Measurements from ENCODE around the gene SCAP.

DNA sequence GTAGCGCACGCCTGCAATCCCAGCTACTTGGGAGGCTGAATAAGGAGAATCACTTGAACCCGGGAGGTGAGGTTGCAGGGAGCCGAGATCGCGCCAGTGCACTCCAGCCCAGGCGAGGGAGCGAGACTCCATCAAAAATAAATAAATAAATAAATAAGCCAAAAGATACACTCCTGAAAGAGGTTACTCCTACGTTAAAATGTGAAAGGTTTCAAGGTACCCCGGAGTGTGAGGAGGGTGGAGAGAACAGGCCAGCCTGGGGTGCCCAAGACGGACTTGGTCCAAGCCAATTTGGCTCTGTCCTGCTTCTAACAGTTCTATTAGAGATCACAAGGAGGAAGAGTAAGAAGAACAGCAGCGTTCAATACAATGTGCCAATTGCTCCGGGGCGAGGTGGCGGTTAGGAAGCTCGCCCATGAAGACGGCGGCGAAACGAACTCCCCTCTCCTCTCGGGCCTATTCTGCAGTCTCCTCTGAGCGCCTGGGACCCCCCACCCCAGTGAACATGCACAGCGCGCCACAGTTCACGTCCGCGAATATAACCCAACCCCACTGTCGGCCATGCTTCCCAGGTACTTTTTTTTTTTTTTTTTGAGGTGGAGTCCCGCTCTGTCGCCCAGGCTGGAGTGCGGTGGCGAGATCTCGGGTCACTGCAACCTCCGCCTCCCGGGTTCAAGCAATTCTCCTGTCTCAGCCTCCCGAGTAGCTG is 36.8 kb upstream of the SCAP start:
- TF ChIP-seq, protein P1, sequence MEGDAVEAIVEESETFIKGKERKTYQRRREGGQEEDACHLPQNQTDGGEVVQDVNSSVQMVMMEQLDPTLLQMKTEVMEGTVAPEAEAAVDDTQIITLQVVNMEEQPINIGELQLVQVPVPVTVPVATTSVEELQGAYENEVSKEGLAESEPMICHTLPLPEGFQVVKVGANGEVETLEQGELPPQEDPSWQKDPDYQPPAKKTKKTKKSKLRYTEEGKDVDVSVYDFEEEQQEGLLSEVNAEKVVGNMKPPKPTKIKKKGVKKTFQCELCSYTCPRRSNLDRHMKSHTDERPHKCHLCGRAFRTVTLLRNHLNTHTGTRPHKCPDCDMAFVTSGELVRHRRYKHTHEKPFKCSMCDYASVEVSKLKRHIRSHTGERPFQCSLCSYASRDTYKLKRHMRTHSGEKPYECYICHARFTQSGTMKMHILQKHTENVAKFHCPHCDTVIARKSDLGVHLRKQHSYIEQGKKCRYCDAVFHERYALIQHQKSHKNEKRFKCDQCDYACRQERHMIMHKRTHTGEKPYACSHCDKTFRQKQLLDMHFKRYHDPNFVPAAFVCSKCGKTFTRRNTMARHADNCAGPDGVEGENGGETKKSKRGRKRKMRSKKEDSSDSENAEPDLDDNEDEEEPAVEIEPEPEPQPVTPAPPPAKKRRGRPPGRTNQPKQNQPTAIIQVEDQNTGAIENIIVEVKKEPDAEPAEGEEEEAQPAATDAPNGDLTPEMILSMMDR (tag by site-specific recombination; IDR thresholded peaks at IDR 0.05): no peak
- TF ChIP-seq SP3 (tag by site-specific recombination; IDR thresholded peaks at IDR 0.05) (no peak), ZNF645 (tag by site-specific recombination; IDR thresholded peaks at IDR 0.05) (0 out of 2 replicates have a peak, but pooled peaks have one; percentile 7), ZNF792 (tag by site-specific recombination; IDR thresholded peaks at IDR 0.05) (no peak), ZNF169 (tag by site-specific recombination; IDR thresholded peaks at IDR 0.05) (no peak), ZNF76 (tag by site-specific recombination; IDR thresholded peaks at IDR 0.05; ENCODE audit: borderline replicate concordance, low read depth) (no peak), ZNF639 (tag by site-specific recombination; IDR thresholded peaks at IDR 0.05) (no peak), ZNF558 (tag by site-specific recombination; IDR thresholded peaks at IDR 0.05) (no peak), ZNF248 (tag by site-specific recombination; IDR thresholded peaks at IDR 0.05) (no peak)
- TF ChIP-seq, protein P2, sequence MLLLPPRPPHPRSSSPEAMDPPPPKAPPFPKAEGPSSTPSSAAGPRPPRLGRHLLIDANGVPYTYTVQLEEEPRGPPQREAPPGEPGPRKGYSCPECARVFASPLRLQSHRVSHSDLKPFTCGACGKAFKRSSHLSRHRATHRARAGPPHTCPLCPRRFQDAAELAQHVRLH (tag by site-specific recombination; IDR thresholded peaks at IDR 0.05): no peak

All from HEK293 (cell line).